ENCODE measurements around the gene DVL3.

The DVL3 gene

GRCh38 chr3:184142199-184142598, 13.0 kb upstream of the DVL3 start:
- H3K9me2 ChIP-seq (replicated peaks; ENCODE audit: insufficient read depth, low read length) = no peaks in the 10 kb centered on the region
- H3K9ac ChIP-seq (ENCODE audit: low read length) = no peak overlapping the region
- H3K27me3 ChIP-seq (ENCODE audit: low read length) = no peaks in the 10 kb centered on the region
- peaks cover 16% of the 10 kb centered on the region for H3K79me2 ChIP-seq (ENCODE audit: insufficient read depth, low read length)
- H3F3A ChIP-seq (ENCODE audit: insufficient read depth) = no peaks in the 10 kb centered on the region
- H3K27ac ChIP-seq (ENCODE audit: low read depth, low read length) = no peak overlapping the region
- H3K4me2 ChIP-seq (ENCODE audit: low read depth, low read length, poor library complexity, severe bottlenecking) = no peak overlapping the region
- no peak for TF ChIP-seq EZH2phosphoT487 (conservative IDR thresholded peaks at IDR 0.05; ENCODE audit: low read length)
- peaks cover 5% of the 10 kb centered on the region; the same call in 1 of the 2 replicates for H3K36me3 ChIP-seq (ENCODE audit: low read length)
- H3K4me3 ChIP-seq (ENCODE audit: insufficient read depth, low read length, poor library complexity, severe bottlenecking) = no peak overlapping the region
- H4K20me1 ChIP-seq (ENCODE audit: low read depth, low read length) = no peaks in the 10 kb centered on the region
- no peaks in the 10 kb centered on the region for H3K9me3 ChIP-seq (ENCODE audit: insufficient read depth, low read length)
- H2AFZ ChIP-seq (ENCODE audit: low read depth, low read length, severe bottlenecking) = no peak overlapping the region

GRCh38 chr3:184143327-184143726, 11.8 kb upstream of the DVL3 start:
- no peaks in the 10 kb centered on the region for H3K27me3 ChIP-seq (ENCODE audit: low read length)
- no peaks in the 10 kb centered on the region for H3K9me2 ChIP-seq (replicated peaks; ENCODE audit: insufficient read depth, low read length)
- H4K20me1 ChIP-seq (ENCODE audit: low read depth, low read length) = no peaks in the 10 kb centered on the region
- 0 out of 2 replicates have a peak, but pooled peaks cover 6% of the 10 kb centered on the region for H3K79me2 ChIP-seq (ENCODE audit: insufficient read depth, low read length)
- H3K4me3 ChIP-seq (ENCODE audit: insufficient read depth, low read length, poor library complexity, severe bottlenecking) = no peak overlapping the region
- no peak overlapping the region for H3K27ac ChIP-seq (ENCODE audit: low read depth, low read length)
- no peak overlapping the region for H3K9ac ChIP-seq (ENCODE audit: low read length)
- no peaks in the 10 kb centered on the region for H3K9me3 ChIP-seq (ENCODE audit: insufficient read depth, low read length)
- H3F3A ChIP-seq (ENCODE audit: insufficient read depth) = no peaks in the 10 kb centered on the region
- no peak overlapping the region for H2AFZ ChIP-seq (ENCODE audit: low read depth, low read length, severe bottlenecking)
- H3K36me3 ChIP-seq (ENCODE audit: low read length) = peaks cover 5% of the 10 kb centered on the region; the same call in 1 of the 2 replicates
- TF ChIP-seq CTCF (IDR thresholded peaks at IDR 0.05; ENCODE audit: insufficient read depth, low read length, poor library complexity, severe bottlenecking) (no peak), EZH2phosphoT487 (conservative IDR thresholded peaks at IDR 0.05; ENCODE audit: low read length) (no peak)
- no peak overlapping the region for H3K4me2 ChIP-seq (ENCODE audit: low read depth, low read length, poor library complexity, severe bottlenecking)

GRCh38 chr3:184144505-184144904, 10.7 kb upstream of the DVL3 start:
- Histone ChIP-seq H3K9me3 (ENCODE audit: insufficient read depth, low read length) (no peaks in the 10 kb centered on the region), H3K4me3 (ENCODE audit: insufficient read depth, low read length, poor library complexity, severe bottlenecking) (no peak overlapping the region), H3K36me3 (ENCODE audit: low read length) (peaks cover 5% of the 10 kb centered on the region; the same call in 1 of the 2 replicates), H3F3A (ENCODE audit: insufficient read depth) (no peaks in the 10 kb centered on the region), H3K9me2 (replicated peaks; ENCODE audit: insufficient read depth, low read length) (no peaks in the 10 kb centered on the region), H3K9ac (ENCODE audit: low read length) (no peak overlapping the region), H3K27ac (ENCODE audit: low read depth, low read length) (no peak overlapping the region), H3K27me3 (ENCODE audit: low read length) (no peaks in the 10 kb centered on the region), H4K20me1 (ENCODE audit: low read depth, low read length) (no peaks in the 10 kb centered on the region), H3K79me2 (ENCODE audit: insufficient read depth, low read length) (0 out of 2 replicates have a peak, but pooled peaks cover 6% of the 10 kb centered on the region), H3K4me2 (ENCODE audit: low read depth, low read length, poor library complexity, severe bottlenecking) (no peak overlapping the region), H2AFZ (ENCODE audit: low read depth, low read length, severe bottlenecking) (no peak overlapping the region)
- TF ChIP-seq CTCF (IDR thresholded peaks at IDR 0.05; ENCODE audit: insufficient read depth, low read length, poor library complexity, severe bottlenecking) (no peak), EZH2phosphoT487 (conservative IDR thresholded peaks at IDR 0.05; ENCODE audit: low read length) (no peak)

GRCh38 chr3:184145111-184145524, 10.1 kb upstream of the DVL3 start:
- Histone ChIP-seq H3K27ac (ENCODE audit: low read depth, low read length) (no peak overlapping the region), H3F3A (ENCODE audit: insufficient read depth) (no peaks in the 10 kb centered on the region), H3K4me3 (ENCODE audit: insufficient read depth, low read length, poor library complexity, severe bottlenecking) (no peak overlapping the region), H3K4me2 (ENCODE audit: low read depth, low read length, poor library complexity, severe bottlenecking) (no peak overlapping the region), H3K9me2 (replicated peaks; ENCODE audit: insufficient read depth, low read length) (no peaks in the 10 kb centered on the region), H2AFZ (ENCODE audit: low read depth, low read length, severe bottlenecking) (no peak overlapping the region), H4K20me1 (ENCODE audit: low read depth, low read length) (no peaks in the 10 kb centered on the region), H3K79me2 (ENCODE audit: insufficient read depth, low read length) (0 out of 2 replicates have a peak, but pooled peaks cover 3% of the 10 kb centered on the region), H3K9me3 (ENCODE audit: insufficient read depth, low read length) (no peaks in the 10 kb centered on the region), H3K27me3 (ENCODE audit: low read length) (no peaks in the 10 kb centered on the region), H3K36me3 (ENCODE audit: low read length) (peaks cover 5% of the 10 kb centered on the region; the same call in 1 of the 2 replicates), H3K9ac (ENCODE audit: low read length) (no peak overlapping the region)
- TF ChIP-seq EZH2phosphoT487 (conservative IDR thresholded peaks at IDR 0.05; ENCODE audit: low read length) = no peak
- TF ChIP-seq CTCF (IDR thresholded peaks at IDR 0.05; ENCODE audit: insufficient read depth, low read length, poor library complexity, severe bottlenecking) = peak; percentile 51

All from SU-DHL-6 (cell line).